A673 (cell line): ENCODE results near the gene CSGALNACT2.

ENCODE experiments used
- CTCF ChIP-seq: fragments of 300-800, 200-600 bp; sonication (generic); conservative IDR thresholded peaks from 2 replicates; pipeline ENCODE4 v1.5.1; 2017; ENCODE audit warnings: low read depth, mild to moderate bottlenecking, antibody characterized with exemption, low read length, moderate library complexity, mixed read lengths
- EZH2 ChIP-seq: fragments of 200-600 bp; sonication (generic); IDR thresholded peaks from 2 replicates; pipeline ENCODE4 v1.6.1; 2017; ENCODE audit warnings: borderline replicate concordance, low read depth, mild to moderate bottlenecking, mixed read lengths, antibody characterized with exemption, low read length; ENCODE audit not compliant: poor library complexity, severe bottlenecking

- no peak for TF ChIP-seq CTCF
- TF ChIP-seq EZH2, result no peak
Measured at GRCh38 chr10:43225787-43226153, 87.5 kb downstream of the CSGALNACT2 start.
